Stimulated activated CD8-positive, alpha-beta memory T cell treated with anti-CD3 and anti-CD28 coated beads, Interleukin-12 subunit alpha, Interleukin-12 subunit beta, amount 100 ng/mL, for 4 hours (primary cell): Measurements from ENCODE around the gene CDCP2.

Source experiments
- DNase-seq: peaks from one replicate; pipeline ENCODE4 v3.0.0-alpha.2; 2020; ENCODE audit warnings: low read depth

The CDCP2 gene

DNA sequence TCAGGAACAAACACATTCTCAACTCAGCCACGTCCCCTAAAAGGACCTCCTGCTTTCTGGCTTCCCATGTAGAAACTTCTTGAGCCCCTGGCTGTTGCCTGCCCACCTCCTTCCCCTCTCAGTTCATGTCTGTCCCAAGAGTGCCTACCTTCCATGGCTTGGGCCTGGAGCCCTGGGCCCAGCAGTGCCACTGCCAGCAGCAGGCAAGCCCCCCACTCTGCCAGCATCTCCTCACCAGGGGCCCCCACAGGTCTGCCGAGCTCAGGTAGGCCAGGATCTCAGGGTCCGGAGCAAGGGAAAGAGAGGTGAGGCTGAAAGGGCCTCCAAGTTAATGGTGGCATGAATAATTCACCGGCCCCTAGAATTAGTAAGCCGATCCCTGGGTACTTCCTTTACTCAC is at the start of gene CDCP2:
Gene CDCP2, minus strand, starts transcription at position 305 of the 400 bp plus-strand sequence. Its CDS starts 78 bp downstream, at position 227.
- no peak for DNase-seq

DNA sequence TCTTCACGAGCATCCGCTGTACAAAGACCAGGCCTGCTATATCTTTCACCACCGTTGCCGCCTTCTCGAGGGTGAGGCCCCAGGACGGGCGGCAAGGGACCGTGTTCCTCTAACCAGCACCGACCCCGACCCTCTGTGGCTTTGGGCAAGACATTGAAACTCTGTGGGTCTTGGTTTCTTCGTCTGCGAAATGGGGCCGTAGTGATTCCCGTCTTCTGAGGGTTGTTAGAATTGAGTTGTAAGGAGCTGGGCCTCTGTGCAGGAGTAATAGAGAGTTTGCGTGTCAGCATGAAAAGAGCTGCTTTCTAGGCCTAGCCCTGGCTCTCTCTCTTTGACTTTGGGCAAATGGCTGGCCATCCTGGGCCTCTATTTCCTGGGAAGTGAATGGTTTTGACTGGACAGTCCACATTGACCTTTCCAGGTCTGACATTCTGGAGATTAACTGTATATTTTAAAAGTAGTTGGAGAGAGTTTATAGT is 47.8 kb upstream of the CDCP2 start:
- no peak for DNase-seq

DNA sequence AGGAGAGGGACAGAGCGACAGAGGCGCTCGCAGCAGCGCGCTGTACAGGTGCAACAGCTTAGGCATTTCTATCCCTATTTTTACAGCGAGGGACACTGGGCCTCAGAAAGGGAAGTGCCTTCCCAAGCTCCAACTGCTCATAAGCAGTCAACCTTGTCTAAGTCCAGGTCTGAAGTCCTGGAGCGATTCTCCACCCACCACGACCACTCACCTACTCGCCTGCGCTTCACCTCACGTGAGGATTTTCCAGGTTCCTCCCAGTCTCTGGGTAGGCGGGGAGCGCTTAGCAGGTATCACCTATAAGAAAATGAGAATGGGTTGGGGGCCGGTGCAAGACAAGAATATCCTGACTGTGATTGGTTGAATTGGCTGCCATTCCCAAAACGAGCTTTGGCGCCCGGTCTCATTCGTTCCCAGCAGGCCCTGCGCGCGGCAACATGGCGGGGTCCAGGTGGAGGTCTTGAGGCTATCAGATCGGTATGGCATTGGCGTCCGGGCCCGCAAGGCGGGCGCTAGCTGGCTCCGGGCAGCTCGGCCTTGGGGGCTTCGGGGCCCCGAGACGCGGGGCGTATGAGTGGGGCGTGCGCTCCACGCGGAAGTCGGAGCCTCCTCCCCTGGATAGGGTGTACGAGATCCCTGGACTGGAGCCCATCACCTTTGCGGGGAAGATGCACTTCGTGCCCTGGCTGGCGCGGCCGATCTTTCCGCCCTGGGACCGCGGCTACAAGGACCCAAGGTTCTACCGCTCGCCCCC is 47.1 kb upstream of the CDCP2 start, which contains the start of the genes CYB5RL and MRPL37:
Gene CYB5RL, minus strand, starts transcription at position 266 of the 754 bp plus-strand sequence. CDS start 4,414 bp downstream, outside the sequence.
Gene MRPL37, plus strand, starts transcription at position 403 of the 754 bp plus-strand sequence. Its CDS starts 77 bp downstream, at position 480.
- DNase-seq = peak; percentile 76

DNA sequence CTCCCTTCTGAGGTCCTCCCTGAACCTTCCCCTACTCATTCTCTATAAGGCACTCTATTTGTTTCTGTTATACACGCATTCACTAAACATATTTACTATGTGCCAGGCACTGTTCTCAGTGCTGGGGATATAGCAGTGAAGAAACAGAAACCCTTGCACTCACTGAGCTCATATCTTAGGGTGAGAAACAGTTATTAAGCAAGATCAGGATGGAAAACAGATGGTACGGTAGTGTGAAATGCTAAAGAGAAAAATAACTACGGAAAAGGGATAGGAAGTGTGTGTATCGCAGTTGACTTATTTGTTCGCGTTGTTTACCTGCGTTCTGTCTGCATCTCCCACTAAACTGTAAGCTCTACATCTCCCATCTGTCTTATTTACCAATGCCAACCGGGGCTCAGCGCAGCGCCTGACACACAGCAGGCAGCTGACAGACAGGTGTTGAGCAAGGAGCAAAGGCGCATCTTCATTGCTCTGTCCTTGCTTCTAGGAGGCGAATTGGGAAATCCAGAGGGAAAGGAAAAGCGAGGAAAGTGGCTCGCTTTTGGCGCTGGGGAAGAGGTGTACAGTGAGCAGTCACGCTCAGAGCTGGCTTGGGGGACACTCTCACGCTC is 46.5 kb upstream of the CDCP2 start:
- DNase-seq = no peak

DNA sequence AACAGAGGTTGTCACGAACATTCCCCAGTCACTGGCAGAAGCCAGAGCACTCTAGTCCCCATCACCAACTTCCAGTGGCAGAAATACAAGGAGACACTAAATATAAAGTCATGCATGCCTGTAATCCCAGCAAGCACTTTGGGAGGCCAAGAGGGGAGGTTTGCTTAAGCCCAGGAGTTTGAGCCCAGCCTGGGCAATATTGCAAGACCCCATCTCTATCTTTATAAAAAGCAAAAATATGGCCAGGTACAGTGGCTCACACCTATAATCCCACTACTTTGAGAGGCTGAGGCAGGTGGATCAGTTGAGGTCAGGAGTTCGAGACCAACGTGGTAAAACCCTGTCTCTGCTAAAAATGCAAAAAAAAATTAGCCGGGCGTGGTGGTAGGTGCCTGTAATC is 40.7 kb upstream of the CDCP2 start:
- DNase-seq = no peak

DNA sequence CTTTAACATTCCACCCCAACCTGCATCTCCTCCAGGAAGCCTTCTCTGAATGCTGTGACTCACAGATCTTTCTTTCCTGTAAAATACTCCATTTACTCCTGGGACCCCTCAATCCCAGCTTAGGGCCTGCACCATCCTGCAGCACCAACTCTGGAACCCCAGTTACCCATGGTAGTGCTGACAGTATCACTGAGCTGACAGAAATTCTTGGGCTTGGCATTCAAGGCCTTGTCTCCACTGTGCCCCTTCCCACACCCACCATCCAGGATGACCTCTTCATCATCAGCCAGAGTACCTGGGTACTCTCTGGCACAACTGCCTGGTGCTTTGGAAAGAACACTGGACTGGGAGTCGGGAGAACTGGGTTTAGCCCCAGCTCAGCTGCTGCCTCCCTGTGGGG is 38.7 kb upstream of the CDCP2 start:
- DNase-seq = no peak

DNA sequence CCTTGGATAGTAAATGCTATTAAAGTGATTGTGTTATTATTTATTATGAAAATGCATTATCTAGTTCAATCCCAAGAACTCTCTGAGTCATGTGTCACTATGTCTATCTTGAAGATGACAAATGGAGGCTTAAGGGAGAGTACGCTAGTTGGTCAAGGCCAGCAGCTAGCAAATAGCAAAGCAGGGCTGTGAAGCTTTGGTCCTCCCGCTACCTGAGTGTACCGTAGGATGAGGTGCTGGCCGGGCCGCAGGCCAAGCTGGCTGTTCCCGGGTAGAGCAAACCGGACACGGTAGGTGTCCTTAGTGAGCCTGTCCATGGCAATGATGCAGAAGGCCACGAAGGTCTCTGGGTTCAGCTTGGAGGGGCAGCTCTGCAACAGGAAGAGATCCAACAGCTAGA is 37.7 kb upstream of the CDCP2 start:
- no peak for DNase-seq

DNA sequence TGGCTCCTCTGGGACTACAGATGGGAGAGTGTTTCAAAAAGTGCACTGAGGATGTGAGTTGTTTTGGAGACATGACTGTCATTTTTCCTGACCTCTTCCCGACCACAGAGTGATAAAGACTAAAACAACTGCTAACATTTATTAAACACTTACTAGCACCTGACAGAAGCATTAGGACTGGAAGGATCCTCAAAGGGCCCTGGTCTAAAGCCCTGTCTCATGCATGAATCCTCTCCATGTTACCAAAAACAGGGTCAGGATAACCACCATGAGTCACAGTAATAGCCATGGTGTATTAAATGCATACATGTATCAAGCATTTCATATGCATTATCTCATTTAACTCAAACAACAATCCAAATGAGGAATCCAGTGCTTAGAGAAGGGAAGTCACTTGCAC is 35.5 kb upstream of the CDCP2 start:
- no peak for DNase-seq

DNA sequence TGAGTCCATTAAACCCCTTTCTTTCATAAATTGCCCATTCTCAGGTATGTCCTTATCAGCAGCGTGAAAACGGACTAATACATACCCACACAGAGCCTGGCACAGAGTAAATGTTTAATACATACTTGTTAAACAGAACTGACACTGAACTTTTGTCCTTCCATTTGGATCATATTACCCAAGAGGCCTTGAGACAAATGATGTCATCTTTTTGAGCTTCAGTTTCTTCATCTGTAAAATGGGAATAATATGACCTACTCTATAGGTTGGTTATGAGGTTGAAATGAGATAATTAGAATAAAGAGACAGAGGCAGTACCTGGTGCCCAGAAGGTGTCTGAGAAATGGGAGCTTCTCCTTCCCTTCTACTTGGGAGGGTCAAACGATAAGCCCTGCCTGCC is 33.3 kb upstream of the CDCP2 start:
- DNase-seq = no peak

DNA sequence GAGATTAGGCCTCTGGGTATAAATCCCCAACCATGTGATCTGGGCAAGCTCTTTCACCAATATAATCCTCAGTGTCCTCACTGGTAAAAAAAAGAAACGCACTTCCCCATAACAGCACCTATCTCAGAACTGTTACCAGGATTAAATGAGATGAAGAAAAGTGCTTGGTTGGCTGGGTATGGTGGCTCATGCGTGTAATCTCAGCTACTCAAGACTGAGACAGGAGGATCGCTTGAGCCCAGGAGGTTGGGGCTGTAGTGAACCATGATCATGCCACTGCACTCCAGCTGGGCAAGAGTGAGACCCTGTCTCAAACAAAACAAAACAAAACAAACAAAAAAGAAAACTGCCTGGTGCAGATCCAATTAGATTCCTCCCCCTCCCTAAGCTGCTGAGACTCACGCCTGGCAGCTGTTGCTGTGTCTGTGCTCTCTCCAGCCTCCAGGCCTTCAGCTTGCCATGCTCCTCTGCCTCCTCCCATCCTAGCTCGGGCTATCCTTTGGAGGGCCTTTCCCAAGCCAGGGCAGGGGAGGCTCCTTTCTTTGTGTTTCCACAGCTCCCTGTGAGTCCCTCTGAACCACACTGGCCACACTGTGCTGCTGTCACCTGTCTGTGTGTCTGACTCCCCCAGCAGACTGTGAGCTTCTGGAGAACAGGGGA is 28.0 kb upstream of the CDCP2 start:
- no peak for DNase-seq

DNA sequence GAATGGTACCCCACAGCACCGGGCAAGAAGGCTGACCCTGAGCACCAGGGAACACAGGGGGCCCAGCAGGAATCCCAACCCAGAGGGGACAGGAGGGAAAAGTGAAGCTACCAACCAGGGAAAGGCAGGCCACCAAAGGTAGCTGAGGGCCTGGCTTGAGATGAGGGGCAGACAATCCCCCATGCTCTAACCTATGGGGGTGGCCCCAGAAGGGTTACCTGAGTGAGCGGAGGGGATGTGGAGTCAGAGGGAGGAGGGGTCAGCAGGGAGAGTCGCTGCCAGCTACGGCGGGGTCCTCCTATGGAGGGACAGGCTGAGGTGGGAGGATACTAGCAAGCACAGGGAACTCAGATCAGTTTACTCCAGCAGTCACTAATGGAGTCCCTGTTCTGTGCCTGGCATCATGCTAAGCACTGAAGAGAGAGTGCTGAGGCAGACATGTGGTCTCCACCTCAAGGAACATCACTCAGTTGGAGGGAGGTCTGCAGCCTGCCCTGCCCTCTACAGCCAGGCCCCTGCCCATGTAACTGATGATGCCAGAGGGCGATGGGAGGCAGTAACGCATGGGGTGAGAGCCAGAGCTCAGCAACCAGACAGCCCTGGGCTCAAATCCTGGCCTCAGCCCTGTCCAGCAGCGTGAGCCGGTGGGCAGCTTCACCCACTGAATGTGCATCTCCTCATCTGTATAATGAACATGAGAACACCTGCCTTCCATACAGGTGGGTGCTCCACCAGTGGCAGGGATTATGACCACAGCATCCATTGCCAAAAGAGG is 25.7 kb upstream of the CDCP2 start:
- DNase-seq = no peak

DNA sequence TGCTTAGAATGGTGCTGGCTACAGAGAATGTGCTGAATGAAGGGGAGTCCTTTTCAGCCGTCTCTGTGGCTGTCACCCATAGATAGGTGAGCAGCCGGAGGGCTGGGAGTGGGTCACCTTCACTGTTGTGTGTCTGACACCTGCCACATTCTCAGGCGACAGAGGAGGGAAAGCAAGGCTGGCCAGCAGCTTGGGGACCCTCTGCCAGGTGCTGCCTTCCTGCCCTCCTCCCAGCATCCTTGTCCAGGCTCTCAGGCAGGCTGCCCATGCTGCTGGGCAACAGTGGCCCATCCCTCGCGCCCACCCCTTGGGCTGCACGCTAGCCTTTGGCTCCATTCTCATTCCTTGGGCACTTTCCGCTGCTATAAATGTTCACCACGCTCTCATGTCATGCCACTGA is 24.9 kb upstream of the CDCP2 start:
- no peak for DNase-seq

DNA sequence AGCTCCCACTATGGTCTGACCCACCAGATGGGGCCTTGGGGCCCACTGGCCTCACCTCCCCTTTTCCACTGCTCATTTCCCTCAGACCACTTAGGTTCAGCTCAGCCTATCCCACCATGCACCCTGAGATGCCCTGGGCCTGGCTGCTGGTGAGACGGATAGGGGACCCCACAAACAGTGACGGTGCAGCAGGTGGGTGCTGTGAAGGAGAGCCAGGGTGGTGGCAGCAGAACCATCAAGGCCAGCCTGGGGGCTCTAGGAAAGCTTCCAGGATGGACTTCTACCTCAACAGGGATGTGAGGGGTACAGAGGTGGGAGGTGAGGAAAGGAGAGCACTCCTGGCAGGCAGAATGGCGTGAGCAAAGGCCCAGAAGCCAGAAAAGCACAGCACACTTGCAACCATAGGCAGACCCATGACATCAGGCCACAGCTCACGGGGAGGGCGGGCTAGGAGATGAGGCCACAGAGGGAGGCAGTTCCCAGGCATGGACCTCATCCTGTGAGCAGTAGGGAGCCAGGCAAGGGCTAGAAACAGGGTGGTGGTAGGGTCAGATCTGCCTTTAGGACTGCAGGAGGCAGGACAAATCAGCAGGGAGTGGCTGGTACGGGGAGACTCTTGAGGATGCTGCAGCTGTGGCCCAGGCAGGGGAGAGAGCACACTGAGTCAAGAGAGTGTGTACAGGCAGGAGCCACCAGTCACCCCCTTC is 24.0 kb upstream of the CDCP2 start:
- DNase-seq = no peak

DNA sequence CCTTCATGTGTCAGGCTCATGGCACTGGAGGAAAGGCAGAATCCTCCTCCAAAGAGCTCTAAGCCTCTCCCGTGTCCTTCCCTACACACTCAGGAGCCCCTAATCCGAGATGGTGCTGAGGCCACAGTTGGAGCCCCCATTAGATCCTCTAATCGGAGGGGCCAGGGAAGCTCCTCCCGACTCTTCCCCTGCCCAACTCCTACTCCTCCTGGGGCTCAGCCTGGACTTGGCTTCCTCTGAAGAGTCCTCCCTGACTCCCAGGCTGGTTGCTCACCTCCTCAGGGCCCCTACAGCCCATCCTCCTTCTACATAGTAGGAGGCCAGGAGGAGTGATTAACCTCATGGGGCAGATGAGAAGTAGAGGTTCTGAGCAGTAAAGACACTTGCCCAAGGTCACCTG is 21.3 kb upstream of the CDCP2 start:
- no peak for DNase-seq

DNA sequence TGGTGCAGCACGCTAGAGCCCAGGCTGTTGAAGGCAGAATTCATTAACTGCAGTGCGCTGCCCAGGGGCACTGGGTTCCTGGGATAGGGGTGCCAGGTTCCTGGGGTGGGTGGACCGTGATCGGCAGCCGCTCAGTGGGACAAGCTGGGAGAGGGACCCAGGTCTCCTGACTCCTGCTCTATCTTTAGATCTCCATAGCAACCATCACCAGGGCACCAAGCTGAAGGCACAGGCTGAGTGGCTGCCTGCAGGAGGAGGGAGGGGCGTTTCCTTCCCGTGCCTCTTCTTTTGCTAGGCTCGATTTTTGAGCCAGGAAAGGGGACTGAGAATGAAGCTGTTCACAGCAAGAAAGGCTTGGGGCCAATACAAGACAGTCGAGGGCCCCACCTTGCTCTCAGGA is 20.9 kb upstream of the CDCP2 start:
- DNase-seq = no peak

DNA sequence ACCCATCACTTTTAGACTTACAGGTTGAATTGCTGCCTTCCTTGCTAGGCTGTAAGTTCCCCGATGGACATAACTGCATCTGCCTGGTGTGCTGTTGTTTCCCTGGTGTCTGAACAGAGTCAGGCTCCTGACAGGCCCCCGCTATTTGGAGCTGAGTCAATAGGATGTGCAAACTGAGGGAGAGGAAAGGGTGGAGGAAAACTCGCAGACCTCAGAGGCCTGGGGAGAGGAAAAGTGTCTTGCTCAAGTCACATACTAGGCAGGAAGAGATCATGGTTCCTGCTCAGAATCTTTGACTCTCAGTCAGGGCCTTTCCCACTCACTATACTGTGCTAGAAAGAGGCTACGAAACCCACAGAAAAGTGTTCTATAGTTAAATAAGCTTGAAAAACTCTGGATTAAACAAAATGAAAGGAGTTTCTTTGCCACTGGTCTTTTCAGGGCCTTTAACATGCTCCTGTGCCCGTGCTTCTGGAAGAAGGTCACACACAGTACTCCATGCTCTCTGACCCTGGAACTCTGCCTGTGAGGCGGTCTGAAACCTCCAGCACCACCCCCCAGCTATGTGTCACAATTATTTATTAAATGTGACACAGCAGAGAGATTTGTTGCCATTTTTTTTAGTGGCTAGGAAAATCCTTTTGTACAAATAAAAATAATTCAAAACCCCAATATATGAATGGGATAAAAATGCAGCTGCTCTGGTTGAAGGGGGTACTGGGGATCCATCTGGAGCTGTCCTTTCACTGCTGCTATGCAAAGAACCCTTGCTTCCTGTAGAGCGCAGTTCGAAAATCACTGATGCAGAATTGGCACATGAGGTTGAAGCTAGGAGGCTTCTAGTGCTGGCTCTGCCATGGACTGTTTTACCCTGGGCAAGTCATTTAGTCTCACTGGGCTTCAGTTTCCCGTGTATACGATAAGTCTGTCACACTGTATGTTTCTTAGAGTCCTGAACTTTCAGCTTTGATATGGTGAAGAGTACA is 20.1 kb upstream of the CDCP2 start:
- no peak for DNase-seq

DNA sequence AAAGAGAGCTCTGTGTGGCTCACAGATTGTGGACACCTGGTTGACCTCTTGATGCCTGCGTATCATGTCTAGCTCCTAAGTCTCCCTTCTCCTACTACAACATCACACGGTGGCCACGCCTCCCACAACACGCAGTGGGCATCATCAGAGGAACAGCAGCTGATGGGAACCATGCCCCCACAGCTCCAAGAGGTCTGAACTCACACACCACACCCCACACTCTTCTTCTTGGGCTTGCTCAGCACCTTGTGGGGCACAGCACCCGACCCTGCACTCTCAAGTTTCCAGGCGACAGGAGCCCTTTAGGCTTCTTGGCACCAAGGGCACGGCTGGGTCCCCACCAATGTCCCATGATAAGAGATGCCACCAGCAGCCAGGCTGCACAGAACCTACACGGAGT is 18.8 kb upstream of the CDCP2 start:
- no peak for DNase-seq

DNA sequence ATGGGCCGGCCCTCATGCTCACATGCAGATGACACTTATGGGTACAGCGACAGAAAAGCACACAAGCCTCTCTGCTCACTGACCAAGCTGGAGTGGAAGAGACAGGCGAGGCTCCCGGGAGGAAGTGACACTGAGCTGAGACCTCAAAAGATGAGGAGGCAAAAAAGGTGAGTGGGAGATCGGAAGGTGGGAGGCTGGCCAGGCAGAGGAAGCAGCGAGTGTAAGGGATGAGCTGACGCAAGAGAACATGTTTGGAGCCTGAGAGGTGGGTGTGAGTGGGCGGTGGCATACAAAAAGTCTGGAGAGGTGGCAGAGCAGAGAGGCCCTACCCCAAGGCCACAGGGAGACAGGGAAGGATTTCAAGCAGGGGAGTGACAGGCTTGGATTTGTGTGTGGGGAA is 18.2 kb upstream of the CDCP2 start:
- no peak for DNase-seq

DNA sequence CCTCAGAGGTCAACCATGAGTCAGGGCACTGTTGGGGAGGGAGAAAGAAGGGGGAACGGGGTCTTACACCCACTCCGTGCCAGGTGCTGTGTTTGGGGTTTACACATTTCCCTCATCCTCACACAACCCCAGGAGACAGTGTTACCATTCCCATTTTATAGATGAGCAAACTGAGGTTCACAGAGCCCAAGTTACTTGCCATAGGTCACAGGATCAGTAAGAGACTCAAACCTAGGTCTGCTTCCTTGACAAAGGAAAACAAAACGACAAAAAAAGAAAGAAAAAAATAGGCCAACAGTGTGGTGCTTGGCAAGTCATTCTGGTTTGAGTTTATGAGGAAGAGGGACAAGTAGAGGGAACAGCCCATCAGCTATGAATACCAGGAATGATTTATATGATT is 16.3 kb upstream of the CDCP2 start:
- DNase-seq = no peak

DNA sequence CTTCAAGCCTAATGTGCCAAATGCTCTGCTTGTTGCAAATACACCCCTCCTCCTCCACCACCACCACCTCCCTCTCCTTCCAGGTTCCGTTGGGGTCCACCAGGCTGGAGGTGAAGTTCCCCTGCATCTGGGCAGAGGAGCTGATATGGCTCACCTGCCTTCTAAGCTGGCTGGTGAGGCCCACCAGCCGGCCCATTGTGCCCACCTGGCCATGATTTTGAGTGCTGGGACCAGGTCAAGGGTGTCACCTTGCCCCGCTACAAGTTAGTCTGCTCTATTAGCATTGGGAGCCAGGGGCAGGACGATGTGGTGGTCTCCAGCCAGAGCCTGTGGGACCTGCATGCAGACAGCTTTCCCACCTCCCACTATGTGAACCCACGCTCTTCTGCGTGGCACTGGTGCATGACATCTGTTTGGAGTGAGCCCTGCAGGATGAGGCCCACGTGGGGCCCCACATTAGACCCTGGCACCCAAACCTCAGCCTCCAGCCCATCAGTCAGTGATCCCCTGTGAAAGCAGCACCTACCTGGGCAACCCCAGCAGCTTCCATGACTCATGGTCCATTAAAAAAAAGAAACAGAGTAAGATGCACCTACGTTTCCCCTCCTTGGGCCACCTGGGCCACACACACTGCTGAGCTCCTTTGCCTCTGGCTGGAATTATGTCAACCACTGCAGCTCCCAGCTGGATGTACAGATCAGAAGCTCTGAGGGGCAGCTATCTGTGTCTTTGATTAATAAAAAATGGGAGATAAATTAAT is 15.6 kb upstream of the CDCP2 start:
- DNase-seq = no peak
